GM12891 (cell line): ENCODE results near the gene ZNF343.

Source experiments
- POLR2A ChIP-seq: IDR thresholded peaks from 2 replicates; pipeline ENCODE4 v1.6.1; 2011; ENCODE audit warnings: low read depth, low read length, control low read depth
- POLR2AphosphoS5 ChIP-seq: IDR thresholded peaks from 2 replicates; pipeline ENCODE4 v1.6.1; 2011; ENCODE audit warnings: low read depth, low read length, control low read depth
- SPI1 ChIP-seq: IDR thresholded peaks from 2 replicates; pipeline ENCODE4 v1.6.1; 2011; ENCODE audit warnings: low read depth, low read length, control low read depth

DNA sequence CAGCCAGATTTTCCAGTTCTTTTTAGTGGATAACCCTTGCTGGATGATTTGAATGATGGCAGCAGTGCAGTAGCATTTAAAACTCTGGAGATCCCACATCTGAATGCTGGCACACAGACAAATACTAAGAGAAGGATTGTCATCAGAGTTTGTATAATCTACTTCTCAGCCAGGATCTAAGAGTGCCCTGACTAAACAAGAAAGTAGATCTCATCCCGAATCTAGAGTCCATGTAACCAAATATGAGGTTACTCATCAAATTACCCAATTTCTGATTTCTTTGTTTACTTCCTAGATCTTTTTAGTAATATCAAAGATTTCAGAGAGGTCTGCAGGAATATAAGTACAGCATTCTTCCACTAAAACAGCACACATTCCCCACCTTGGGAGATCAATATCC is 35.5 kb upstream of the ZNF343 start:
- TF ChIP-seq SPI1 (no peak), POLR2A (no peak), POLR2AphosphoS5 (no peak)
